ENCODE data around the gene SSR1. TPM values are rescaled to one million over a fixed set of nuclear protein-coding genes. Genes with fewer than 3 reads are reported as not detected.

SSR1 gene
- total RNA-seq, 1 donor from 2014 or later = 96.6 TPM

GRCh38 chr6:7234547-7234946 is 78.5 kb downstream of the SSR1 start:
- H3K4me2 ChIP-seq = no peak overlapping the region
- peaks cover 19% of the 10 kb centered on the region for H3K36me3 Mint-ChIP-seq
- no peak for DNase-seq (ENCODE audit: low spot score)
- no peak overlapping the region for H3K4me3 Mint-ChIP-seq
- H3K27ac Mint-ChIP-seq = no peak overlapping the region
- peaks cover 8% of the 10 kb centered on the region for H3K4me1 Mint-ChIP-seq
- H4K20me1 ChIP-seq (ENCODE audit: low read depth) = no peaks in the 10 kb centered on the region
- H3K4me3 ChIP-seq = no peak overlapping the region
- TF ChIP-seq EZH2phosphoT487 (IDR thresholded peaks at IDR 0.05) = no peak
- TF ChIP-seq EZH2 (IDR thresholded peaks at IDR 0.05) = no peak
- TF ChIP-seq, protein P1, sequence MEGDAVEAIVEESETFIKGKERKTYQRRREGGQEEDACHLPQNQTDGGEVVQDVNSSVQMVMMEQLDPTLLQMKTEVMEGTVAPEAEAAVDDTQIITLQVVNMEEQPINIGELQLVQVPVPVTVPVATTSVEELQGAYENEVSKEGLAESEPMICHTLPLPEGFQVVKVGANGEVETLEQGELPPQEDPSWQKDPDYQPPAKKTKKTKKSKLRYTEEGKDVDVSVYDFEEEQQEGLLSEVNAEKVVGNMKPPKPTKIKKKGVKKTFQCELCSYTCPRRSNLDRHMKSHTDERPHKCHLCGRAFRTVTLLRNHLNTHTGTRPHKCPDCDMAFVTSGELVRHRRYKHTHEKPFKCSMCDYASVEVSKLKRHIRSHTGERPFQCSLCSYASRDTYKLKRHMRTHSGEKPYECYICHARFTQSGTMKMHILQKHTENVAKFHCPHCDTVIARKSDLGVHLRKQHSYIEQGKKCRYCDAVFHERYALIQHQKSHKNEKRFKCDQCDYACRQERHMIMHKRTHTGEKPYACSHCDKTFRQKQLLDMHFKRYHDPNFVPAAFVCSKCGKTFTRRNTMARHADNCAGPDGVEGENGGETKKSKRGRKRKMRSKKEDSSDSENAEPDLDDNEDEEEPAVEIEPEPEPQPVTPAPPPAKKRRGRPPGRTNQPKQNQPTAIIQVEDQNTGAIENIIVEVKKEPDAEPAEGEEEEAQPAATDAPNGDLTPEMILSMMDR (IDR thresholded peaks at IDR 0.05) = no peak
- H3K27me3 ChIP-seq = no peaks in the 10 kb centered on the region
- H3K4me1 ChIP-seq = no peaks in the 10 kb centered on the region
- H3F3A ChIP-seq (ENCODE audit: low read depth) = no peaks in the 10 kb centered on the region
- H3K36me3 ChIP-seq = no peaks in the 10 kb centered on the region
- H2AFZ ChIP-seq (replicated peaks) = no peak overlapping the region
- no peaks in the 10 kb centered on the region for H3K79me2 ChIP-seq (ENCODE audit: low read depth)
- peaks cover 4% of the 10 kb centered on the region for H3K27me3 Mint-ChIP-seq (ENCODE audit: insufficient read depth, low read depth)
- no peaks in the 10 kb centered on the region for H3K9me3 Mint-ChIP-seq
- H3K27ac ChIP-seq = no peak overlapping the region
- H3K9me3 ChIP-seq (ENCODE audit: low read depth) = no peaks in the 10 kb centered on the region
- no peak overlapping the region for H3K9ac ChIP-seq

GRCh38 chr6:7232351-7232750 is 80.6 kb downstream of the SSR1 start:
- no peaks in the 10 kb centered on the region for H4K20me1 ChIP-seq (ENCODE audit: low read depth)
- no peaks in the 10 kb centered on the region for H3K4me1 ChIP-seq
- H3K9me3 ChIP-seq (ENCODE audit: low read depth) = no peaks in the 10 kb centered on the region
- Mint-ChIP-seq H3K4me3 (no peak overlapping the region), H3K36me3 (peaks cover 24% of the 10 kb centered on the region), H3K27me3 (ENCODE audit: insufficient read depth, low read depth) (no peaks in the 10 kb centered on the region), H3K9me3 (no peaks in the 10 kb centered on the region), H3K27ac (no peak overlapping the region), H3K4me1 (no peaks in the 10 kb centered on the region)
- no peaks in the 10 kb centered on the region for H3F3A ChIP-seq (ENCODE audit: low read depth)
- H2AFZ ChIP-seq (replicated peaks) = no peak overlapping the region
- DNase-seq (ENCODE audit: low spot score) = no peak
- H3K4me3 ChIP-seq = no peak overlapping the region
- no peak overlapping the region for H3K9ac ChIP-seq
- H3K79me2 ChIP-seq (ENCODE audit: low read depth) = no peaks in the 10 kb centered on the region
- no peak overlapping the region for H3K27ac ChIP-seq
- H3K36me3 ChIP-seq = no peaks in the 10 kb centered on the region
- no peaks in the 10 kb centered on the region for H3K27me3 ChIP-seq
- no peak overlapping the region for H3K4me2 ChIP-seq
- TF ChIP-seq EZH2 (IDR thresholded peaks at IDR 0.05) = no peak
- TF ChIP-seq, protein P1 (IDR thresholded peaks at IDR 0.05) = no peak
- TF ChIP-seq EZH2phosphoT487 (IDR thresholded peaks at IDR 0.05) = no peak

GRCh38 chr6:7230956-7231713 is 81.9 kb downstream of the SSR1 start:
- H3F3A ChIP-seq (ENCODE audit: low read depth) = no peaks in the 10 kb centered on the region
- Mint-ChIP-seq H3K4me1 (no peaks in the 10 kb centered on the region), H3K9me3 (no peaks in the 10 kb centered on the region), H3K27ac (no peak overlapping the region), H3K36me3 (peaks cover 30% of the 10 kb centered on the region), H3K4me3 (no peak overlapping the region), H3K27me3 (ENCODE audit: insufficient read depth, low read depth) (no peaks in the 10 kb centered on the region)
- no peak overlapping the region for H3K27ac ChIP-seq
- H3K27me3 ChIP-seq = no peaks in the 10 kb centered on the region
- no peak overlapping the region for H3K4me3 ChIP-seq
- no peaks in the 10 kb centered on the region for H3K36me3 ChIP-seq
- TF ChIP-seq, protein P1 (IDR thresholded peaks at IDR 0.05) = no peak
- TF ChIP-seq EZH2 (IDR thresholded peaks at IDR 0.05) (no peak), EZH2phosphoT487 (IDR thresholded peaks at IDR 0.05) (no peak)
- no peak overlapping the region for H2AFZ ChIP-seq (replicated peaks)
- H3K9me3 ChIP-seq (ENCODE audit: low read depth) = no peaks in the 10 kb centered on the region
- no peak overlapping the region for H3K9ac ChIP-seq
- H3K79me2 ChIP-seq (ENCODE audit: low read depth) = no peaks in the 10 kb centered on the region
- no peaks in the 10 kb centered on the region for H4K20me1 ChIP-seq (ENCODE audit: low read depth)
- no peak overlapping the region for H3K4me2 ChIP-seq
- no peak for DNase-seq (ENCODE audit: low spot score)
- no peaks in the 10 kb centered on the region for H3K4me1 ChIP-seq
